OCI-LY3 (cell line): ENCODE data around the gene DDX50.
"Not testable (repeated sequence)": the region's sequence is repeated elsewhere in the genome, so short reads cannot be mapped to it uniquely, and the experiment has no call there.

Experiments
- H2AFZ ChIP-seq: fragments of 200-600, 300-600 bp; shearing (Covaris generic); 2 replicates; pipeline ENCODE4 v1.6.0; 2014; ENCODE audit warnings: antibody characterized with exemption, low read depth, low read length
- H3K27ac ChIP-seq: fragments of 200-600, 300-600 bp; sonication (generic); 2 replicates; pipeline ENCODE4 v1.5.1; 2014; ENCODE audit warnings: mild to moderate bottlenecking, low read length, moderate library complexity, mixed read lengths
- H3K27me3 ChIP-seq: fragments of 200-600, 300-600 bp; sonication (generic); 2 replicates; pipeline ENCODE4 v1.6.1; 2014; ENCODE audit warnings: low read depth, low read length, mixed read lengths
- H3K36me3 ChIP-seq: fragments of 200-600, 300-600 bp; sonication (generic); replicated peaks from 2 replicates; pipeline ENCODE3; 2014; ENCODE audit warnings: low read depth, low read length, mixed read lengths
- H3K4me1 ChIP-seq: fragments of 300-600, 200-600 bp; sonication (generic); 2 replicates; pipeline ENCODE4 v1.6.1; 2014; ENCODE audit warnings: low read length, mixed read lengths
- H3K4me2 ChIP-seq: fragments of 200-600, 300-600 bp; sonication (generic); 2 replicates; pipeline ENCODE4 v1.6.1; 2014; ENCODE audit warnings: low read length, mixed read lengths
- H3K4me3 ChIP-seq: fragments of 300-600, 200-600 bp; sonication (generic); 2 replicates; pipeline ENCODE4 v1.5.1; 2014; ENCODE audit warnings: antibody characterized with exemption, mild to moderate bottlenecking, low read length, moderate library complexity
- H3K79me2 ChIP-seq: fragments of 300-600, 200-600 bp; shearing (Covaris generic); 2 replicates; pipeline ENCODE4 v1.6.1; 2014; ENCODE audit warnings: mild to moderate bottlenecking, low read length, mixed read lengths
- H3K9ac ChIP-seq: fragments of 300-600, 200-600 bp; shearing (Covaris generic); 2 replicates; pipeline ENCODE4 v1.6.0; 2014; ENCODE audit warnings: mild to moderate bottlenecking, low read length, moderate library complexity
- H3K9me3 ChIP-seq: fragments of 200-600, 300-600 bp; shearing (Covaris generic); 2 replicates; pipeline ENCODE4 v1.6.1; 2014; ENCODE audit warnings: low read length, mixed read lengths; ENCODE audit not compliant: insufficient read depth
- H4K20me1 ChIP-seq: fragments of 200-600, 300-600 bp; sonication (generic); 2 replicates; pipeline ENCODE4 v1.6.1; 2016; ENCODE audit warnings: low read length, mixed read lengths; ENCODE audit not compliant: insufficient read depth
- CTCF ChIP-seq: fragments of 200-600, 300-600 bp; sonication (generic); IDR thresholded peaks from 2 replicates; pipeline ENCODE4 v1.5.1; 2014; ENCODE audit warnings: antibody characterized with exemption, low read length, low read depth
- EZH2phosphoT487 ChIP-seq: fragments of 200-600 bp; shearing (Covaris generic); IDR thresholded peaks from 2 replicates; pipeline ENCODE4 v1.6.1; 2018; ENCODE audit warnings: antibody characterized with exemption, mixed run types, low read depth

Gene DDX50

GRCh38 chr10:68957654-68958053, 56.5 kb downstream of the DDX50 start:
- Histone ChIP-seq H4K20me1 (peaks cover 47% of the 10 kb centered on the region), H3K27me3 (no peaks in the 10 kb centered on the region), H2AFZ (no peak overlapping the region), H3K27ac (peak overlapping the region; percentile 72), H3K9ac (peak overlapping the region; percentile 94), H3K9me3 (no peaks in the 10 kb centered on the region), H3K4me1 (peaks cover 21% of the 10 kb centered on the region), H3K4me2 (peak overlapping the region; percentile 77), H3K4me3 (peak overlapping the region; percentile 99), H3K36me3 (peaks cover 49% of the 10 kb centered on the region), H3K79me2 (peaks cover 78% of the 10 kb centered on the region)
- TF ChIP-seq CTCF (no peak), EZH2phosphoT487 (no peak)

GRCh38 chr10:68959695-68960527, 58.8 kb downstream of the DDX50 start:
- H3K36me3 ChIP-seq: peaks cover 55% of the 10 kb centered on the region
- H4K20me1 ChIP-seq: peaks cover 51% of the 10 kb centered on the region
- H3K9me3 ChIP-seq: no peaks in the 10 kb centered on the region
- H3K79me2 ChIP-seq: peaks cover 88% of the 10 kb centered on the region
- no peaks in the 10 kb centered on the region for H3K27me3 ChIP-seq
- peaks cover 19% of the 10 kb centered on the region for H3K4me1 ChIP-seq
- H3K4me2 ChIP-seq: no peak overlapping the region
- H3K9ac ChIP-seq: no peak overlapping the region
- TF ChIP-seq CTCF (no peak), EZH2phosphoT487 (no peak)
- H2AFZ ChIP-seq: no peak overlapping the region
- no peak overlapping the region for H3K4me3 ChIP-seq
- H3K27ac ChIP-seq: no peak overlapping the region

GRCh38 chr10:68963151-68963550, 62.0 kb downstream of the DDX50 start:
- no peak overlapping the region for H2AFZ ChIP-seq
- peaks cover 79% of the 10 kb centered on the region for H3K79me2 ChIP-seq
- peaks cover 66% of the 10 kb centered on the region for H3K36me3 ChIP-seq
- H3K9ac ChIP-seq: no peak overlapping the region
- no peak overlapping the region for H3K4me2 ChIP-seq
- no peak overlapping the region for H3K27ac ChIP-seq
- peaks cover 44% of the 10 kb centered on the region for H4K20me1 ChIP-seq
- no peak for TF ChIP-seq EZH2phosphoT487
- no peak for TF ChIP-seq CTCF
- no peak overlapping the region for H3K4me3 ChIP-seq
- no peaks in the 10 kb centered on the region for H3K27me3 ChIP-seq
- peaks cover 13% of the 10 kb centered on the region; the same call in 1 of the 2 replicates for H3K4me1 ChIP-seq
- H3K9me3 ChIP-seq: no peaks in the 10 kb centered on the region

- H3K9me3 ChIP-seq: no peaks in the 10 kb centered on the region
- H3K9ac ChIP-seq: no peak overlapping the region
- H3K36me3 ChIP-seq: peaks cover 64% of the 10 kb centered on the region
- peaks cover 8% of the 10 kb centered on the region; the same call in 1 of the 2 replicates for H4K20me1 ChIP-seq
- H3K79me2 ChIP-seq: peaks cover 27% of the 10 kb centered on the region
- no peak for TF ChIP-seq EZH2phosphoT487
- TF ChIP-seq CTCF: no peak
- no peaks in the 10 kb centered on the region for H3K4me1 ChIP-seq
- no peak overlapping the region for H2AFZ ChIP-seq
- H3K27me3 ChIP-seq: no peaks in the 10 kb centered on the region
- no peak overlapping the region for H3K4me3 ChIP-seq
- no peak overlapping the region for H3K4me2 ChIP-seq
- no peak overlapping the region for H3K27ac ChIP-seq
These were observed 72.9 kb downstream of the DDX50 start for GRCh38 chr10:68973975-68974374.

- H3K4me3 ChIP-seq, H3K27ac ChIP-seq, H2AFZ ChIP-seq, H3K9ac ChIP-seq, H4K20me1 ChIP-seq, H3K4me1 ChIP-seq, H3K9me3 ChIP-seq, H3K27me3 ChIP-seq, H3K4me2 ChIP-seq: not testable (repeated sequence)
- Histone ChIP-seq H3K36me3 (peaks cover 64% of the 10 kb centered on the region), H3K79me2 (peaks cover 25% of the 10 kb centered on the region)
These were observed 74.9 kb downstream of the DDX50 start for GRCh38 chr10:68975936-68976473.

GRCh38 chr10:68979738-68980137, 78.6 kb downstream of the DDX50 start:
- not testable (repeated sequence) for H3K4me1 ChIP-seq, H3K27me3 ChIP-seq, H3K9ac ChIP-seq, H3K4me2 ChIP-seq, H3K4me3 ChIP-seq, H4K20me1 ChIP-seq, H3K9me3 ChIP-seq, H3K27ac ChIP-seq, H2AFZ ChIP-seq
- peaks cover 57% of the 10 kb centered on the region for H3K36me3 ChIP-seq
- H3K79me2 ChIP-seq: peaks cover 19% of the 10 kb centered on the region
